ENCODE measurements around the gene PIWIL1.

- no peak for TF ChIP-seq CTCF (IDR thresholded peaks at IDR 0.05; ENCODE audit: extremely low read depth in 1 of 2, insufficient read depth in 1 of 2, low read depth in 1 of 2, low read length in 2 of 2)
- no peak for TF ChIP-seq POLR2A (IDR thresholded peaks at IDR 0.05; ENCODE audit: low read depth, low read length)
- TF ChIP-seq GATA2 (IDR thresholded peaks at IDR 0.05; ENCODE audit: insufficient read depth, insufficient read length, low read depth, low read length): no peak
- TF ChIP-seq, protein P1, sequence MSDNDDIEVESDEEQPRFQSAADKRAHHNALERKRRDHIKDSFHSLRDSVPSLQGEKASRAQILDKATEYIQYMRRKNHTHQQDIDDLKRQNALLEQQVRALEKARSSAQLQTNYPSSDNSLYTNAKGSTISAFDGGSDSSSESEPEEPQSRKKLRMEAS (IDR thresholded peaks at IDR 0.05; ENCODE audit: insufficient read depth, insufficient read length): no peak
- TF ChIP-seq MYC (IDR thresholded peaks at IDR 0.05; ENCODE audit: low read depth, low read length): no peak
- no peak for TF ChIP-seq EZH2 (IDR thresholded peaks at IDR 0.05; ENCODE audit: borderline replicate concordance, low read depth, low read length, severe bottlenecking)
Observed at GRCh38 chr12:130362060-130362459, 24.4 kb downstream of the PIWIL1 start.

Data from endothelial cell of umbilical vein (primary cell).